Measurements from ENCODE around the gene TRIM29. TPM values are rescaled to one million over a fixed set of nuclear protein-coding genes. Genes with fewer than 3 reads are reported as not detected.

Gene TRIM29
- total and polyA plus RNA-seq, 2 experiments from 2014 or later: 0.28 TPM; not detected in 1

GRCh38 chr11:120096369-120097191, 41.3 kb downstream of the TRIM29 start:
- no peak overlapping the region for H3K27ac ChIP-seq (ENCODE audit: low read depth)
- ATAC-seq: peak; percentile 74
- TF ChIP-seq EZH2 (IDR thresholded peaks at IDR 0.05; ENCODE audit: low read depth, unreplicated experiment) (no peak), REST (IDR thresholded peaks at IDR 0.05; ENCODE audit: unreplicated experiment) (no peak), CTCF (conservative IDR thresholded peaks at IDR 0.05; ENCODE audit: low read depth in 2 of 2) (no peak), JUNB (IDR thresholded peaks at IDR 0.05; ENCODE audit: unreplicated experiment) (no peak), CREB1 (CRISPR knock-in tag; IDR thresholded peaks at IDR 0.05; ENCODE audit: low read depth) (no peak), EZH2phosphoT487 (IDR thresholded peaks at IDR 0.05; ENCODE audit: unreplicated experiment) (no peak), ZNF462 (CRISPR knock-in tag; IDR thresholded peaks at IDR 0.05) (no peak), ZNF331 (CRISPR knock-in tag; IDR thresholded peaks at IDR 0.05; ENCODE audit: low read depth) (no peak), NANOG (IDR thresholded peaks at IDR 0.05; ENCODE audit: borderline replicate concordance) (no peak), STAT1 (IDR thresholded peaks at IDR 0.05; ENCODE audit: unreplicated experiment) (no peak)
- no peak overlapping the region for H3K27ac Mint-ChIP-seq
- peak overlapping the region; percentile 47 for H3K4me3 Mint-ChIP-seq
- H3K36me3 Mint-ChIP-seq (ENCODE audit: low read depth): no peaks in the 10 kb centered on the region
- no peak overlapping the region for H3K4me3 ChIP-seq
- H3K9me3 Mint-ChIP-seq: no peaks in the 10 kb centered on the region
- H3K9me2 ChIP-seq (ENCODE audit: insufficient read depth): no peaks in the 10 kb centered on the region
- DNase-seq (ENCODE audit: low spot score): peak; percentile 43
- peaks cover 26% of the 10 kb centered on the region for H3K27me3 Mint-ChIP-seq (ENCODE audit: insufficient read depth, low read depth, poor library complexity)
- no peaks in the 10 kb centered on the region for H3F3A ChIP-seq (replicated peaks; ENCODE audit: low read depth)
- peaks cover 25% of the 10 kb centered on the region for H3K4me1 Mint-ChIP-seq
- peaks cover 16% of the 10 kb centered on the region; the same call in 1 of the 2 replicates for H3K4me1 ChIP-seq (ENCODE audit: insufficient read depth)
- H3K79me2 ChIP-seq (replicated peaks; ENCODE audit: insufficient read depth): no peaks in the 10 kb centered on the region
- no peaks in the 10 kb centered on the region; the same call in 1 of the 2 replicates for H3K36me3 ChIP-seq (ENCODE audit: insufficient read depth)
- peak overlapping the region; percentile 89 for H2AFZ ChIP-seq
- no peaks in the 10 kb centered on the region for H3K27me3 ChIP-seq (ENCODE audit: insufficient read depth)
- no peaks in the 10 kb centered on the region; the same call in 1 of the 2 replicates for H4K20me1 ChIP-seq (replicated peaks; ENCODE audit: insufficient read depth)
- H3K4me2 ChIP-seq: peak overlapping the region; percentile 69
